Endothelial cell of umbilical vein (primary cell): ENCODE data around the gene SETD2. TPM values are rescaled to one million over a fixed set of nuclear protein-coding genes. Genes with fewer than 3 reads are reported as not detected.

Experiments
- BruUV-seq: library from RNA; stranded (reverse); fragments of 400-500 nt; replicated peaks from 2 replicates; lab custom pipeline; 2021; lab: Mats Ljungman, UMichigan
- CTCF ChIA-PET: fragments of 300-600, 350-600 bp; sonication (Branson Sonifier 250); formaldehyde crosslinking; loops from one replicate; lab custom pipeline; 2021; ENCODE audit warnings: antibody characterized with exemption, inconsistent platforms; lab: Charles Lee
- POLR2A ChIA-PET: fragments of 300-600, 350-600 bp; sonication (Branson Sonifier 250); formaldehyde crosslinking; loops from one replicate; lab custom pipeline; 2021; ENCODE audit warnings: antibody characterized with exemption, inconsistent platforms; lab: Charles Lee
- DNase-seq: peaks from one replicate; pipeline ENCODE4 v3.0.0-alpha.2; 2011; ENCODE audit warnings: low read depth, low spot score
- FAIRE-seq: peaks from 2 replicates; lab custom pipeline; 2011; peaks lifted over from hg19 to GRCh38; lab: Jason Lieb, UNC
- H2AFZ ChIP-seq: 2 replicates; pipeline ENCODE4 v1.6.0; 2012; ENCODE audit warnings: low read depth, low read length, control low read depth, inconsistent platforms
- H3K27ac ChIP-seq: 2 replicates; pipeline ENCODE4 v1.5.1; 2011; ENCODE audit warnings: low read depth, mild to moderate bottlenecking, control low read depth, low read length, moderate library complexity; ENCODE audit not compliant: insufficient read depth
- H3K27me3 ChIP-seq, 2 experiments: 2 replicates each; pipeline versions ENCODE4 v1.6.0 to v1.6.1; 2011; ENCODE audit warnings: low read length in 2 of 2, mixed read lengths in 1 of 2; ENCODE audit not compliant: control insufficient read depth in 2 of 2, insufficient read depth in 2 of 2
- H3K36me3 ChIP-seq, 2 experiments: 2 replicates in 1 of 2; 3 replicates in 1 of 2; pipeline ENCODE4 v1.5.1; 2011; ENCODE audit warnings: low read length in 2 of 2, mild to moderate bottlenecking in 1 of 2, moderate library complexity in 1 of 2; ENCODE audit not compliant: control insufficient read depth in 2 of 2, insufficient read depth in 2 of 2; ENCODE audit errors: extremely low read depth in 1 of 2
- H3K4me1 ChIP-seq: 3 replicates; pipeline ENCODE4 v1.5.1; 2011; ENCODE audit warnings: mild to moderate bottlenecking, low read length; ENCODE audit not compliant: control insufficient read depth, insufficient read depth; ENCODE audit errors: extremely low read depth
- H3K4me2 ChIP-seq: 2 replicates; pipeline ENCODE4 v1.6.1; 2011; ENCODE audit warnings: low read length, control low read depth, mixed read lengths; ENCODE audit not compliant: insufficient read depth
- H3K4me3 ChIP-seq, 3 experiments: fragments of 200-600 bp in 1 of 3; sonication (generic), shearing (Covaris generic) in 1 of 3; replicated peaks in 1 of 3; 2 replicates each; pipeline ENCODE4 v1.5.1; 2011 to 2016; ENCODE audit warnings: control low read depth in 3 of 3, low read length in 3 of 3, mild to moderate bottlenecking in 2 of 3, inconsistent platforms in 1 of 3, low read depth in 1 of 3, moderate library complexity in 1 of 3; ENCODE audit not compliant: insufficient read depth in 1 of 3
- H3K79me2 ChIP-seq: 2 replicates; pipeline ENCODE4 v1.6.0; 2012; ENCODE audit warnings: low read length, inconsistent platforms; ENCODE audit not compliant: control insufficient read depth, insufficient read depth
- H3K9ac ChIP-seq: replicated peaks from 2 replicates; pipeline ENCODE3; 2011; ENCODE audit warnings: low read length, control low read depth; ENCODE audit not compliant: insufficient read depth; ENCODE audit errors: extremely low read depth
- H3K9me1 ChIP-seq: replicated peaks from 3 replicates; pipeline ENCODE4 v1.6.0; 2011; ENCODE audit warnings: mild to moderate bottlenecking, low read length; ENCODE audit not compliant: control insufficient read depth, insufficient read depth; ENCODE audit errors: extremely low read depth
- H3K9me3 ChIP-seq: replicated peaks from 2 replicates; pipeline ENCODE4 v1.5.1; 2012; ENCODE audit warnings: low read length, inconsistent platforms; ENCODE audit not compliant: control insufficient read depth, insufficient read depth
- H4K20me1 ChIP-seq: replicated peaks from 2 replicates; pipeline ENCODE3; 2011; ENCODE audit warnings: mild to moderate bottlenecking, low read length; ENCODE audit not compliant: control insufficient read depth, insufficient read depth; ENCODE audit errors: extremely low read depth
- EZH2 ChIP-seq: IDR thresholded peaks from 2 replicates; pipeline ENCODE4 v1.6.1; 2012; ENCODE audit warnings: borderline replicate concordance, low read depth, mild to moderate bottlenecking, moderate library complexity, low read length, inconsistent platforms; ENCODE audit not compliant: severe bottlenecking
- FOS ChIP-seq: IDR thresholded peaks from 2 replicates; pipeline ENCODE4 v1.6.1; 2011; ENCODE audit warnings: mild to moderate bottlenecking, low read length, moderate library complexity, borderline replicate concordance; ENCODE audit not compliant: insufficient read depth
- GATA2 ChIP-seq: IDR thresholded peaks from 2 replicates; pipeline ENCODE4 v1.7.0; 2011; ENCODE audit warnings: low read depth, mild to moderate bottlenecking, moderate library complexity, mixed read lengths, low read length; ENCODE audit not compliant: insufficient read length, insufficient read depth
- JUN ChIP-seq: IDR thresholded peaks from 2 replicates; pipeline ENCODE4 v1.6.1; 2011; ENCODE audit warnings: borderline replicate concordance, low read depth; ENCODE audit not compliant: insufficient read length, insufficient read depth
- MYC ChIP-seq: IDR thresholded peaks from one replicate; pipeline ENCODE4 v1.6.1; 2011; ENCODE audit warnings: mild to moderate bottlenecking, low read depth, low read length
- POLR2A ChIP-seq: IDR thresholded peaks from 2 replicates; pipeline ENCODE4 v1.6.1; 2012; ENCODE audit warnings: low read depth, mild to moderate bottlenecking, control low read depth, low read length
- dilution Hi-C: fragments of 300-500 bp; cut with MboI; formaldehyde crosslinking; loops from one replicate; pipeline ENCODE4 v1.15.0; 2019; ENCODE audit warnings: low sequenced_read_pairs; ENCODE audit not compliant: extremely low pct_ligation_motif_present
- intact Hi-C: fragments of 100-400 bp; cut with micrococcal nuclease; formaldehyde crosslinking; loops from one replicate; pipeline ENCODE4 v1.10.0; 2022
- polyA plus RNA-seq, 4 experiments: library from polyadenylated mRNA; depleted of rRNA in 3 of 4; stranded (reverse) in 3 of 4; unstranded in 1 of 4; fragments of >200 nt; gene quantifications; 2 replicates each; pipeline versions ENCODE4 v1.2.1 to v1.2.3, GENCODE V29; 2011 to 2012; ENCODE audit warnings: missing spikeins in 1 of 4
- total RNA-seq: library from RNA; stranded (reverse); gene quantifications from 2 replicates; pipeline ENCODE4 v1.2.3, GENCODE V29; 2021
- TF ChIP-seq, protein P1 (sequence below), 2 donors: IDR thresholded peaks; 1 replicate in 1 of 2; 2 replicates in 1 of 2; pipeline ENCODE4 v1.5.1; 2011; ENCODE audit warnings: low read length in 2 of 2, mild to moderate bottlenecking in 2 of 2, moderate library complexity in 2 of 2, control low read depth in 1 of 2, inconsistent platforms in 1 of 2, low read depth in 1 of 2; ENCODE audit not compliant: insufficient read depth in 1 of 2; ENCODE audit errors: extremely low read depth in 1 of 2

Gene SETD2
- total and polyA plus RNA-seq, 2 donors (not counting 3 experiments of a cell fraction or from before 2014, with no cell fraction given), result 13.7 to 41.4 TPM

DNA sequence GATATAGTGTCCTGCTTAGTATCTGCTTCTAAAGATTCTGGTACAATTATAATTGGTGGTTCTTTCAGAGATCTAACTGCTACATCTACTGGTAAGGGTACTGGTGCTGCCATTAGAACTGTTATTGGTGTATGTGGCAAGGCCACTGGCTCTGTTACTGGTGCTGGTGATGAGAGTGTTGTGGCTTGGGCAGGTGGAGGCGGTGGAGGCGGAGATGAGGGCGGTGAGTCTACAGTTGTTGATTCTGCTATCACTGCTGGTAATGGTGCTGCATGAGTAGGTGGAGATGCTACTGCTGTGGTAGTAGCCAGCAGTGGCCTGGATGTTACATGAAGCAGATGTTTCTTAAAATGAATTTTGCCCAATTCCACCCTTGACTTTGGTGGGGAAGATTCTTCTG lies 40.1 kb downstream of the SETD2 start:
- Histone ChIP-seq H3K9me3 (no peaks in the 10 kb centered on the region), H3K9ac (no peak overlapping the region), H3K4me3 (no peak overlapping the region), H3K4me2 (no peak overlapping the region), H3K27me3 (no peaks in the 10 kb centered on the region), H2AFZ (no peak overlapping the region), H3K27ac (no peak overlapping the region), H3K36me3 (peaks cover 8 to 10% of the 10 kb centered on the region in 2 experiments), H3K9me1 (no peaks in the 10 kb centered on the region), H3K4me1 (no peaks in the 10 kb centered on the region), H4K20me1 (peaks cover 4% of the 10 kb centered on the region), H3K79me2 (peaks cover 18% of the 10 kb centered on the region)
- TF ChIP-seq, protein P1, sequence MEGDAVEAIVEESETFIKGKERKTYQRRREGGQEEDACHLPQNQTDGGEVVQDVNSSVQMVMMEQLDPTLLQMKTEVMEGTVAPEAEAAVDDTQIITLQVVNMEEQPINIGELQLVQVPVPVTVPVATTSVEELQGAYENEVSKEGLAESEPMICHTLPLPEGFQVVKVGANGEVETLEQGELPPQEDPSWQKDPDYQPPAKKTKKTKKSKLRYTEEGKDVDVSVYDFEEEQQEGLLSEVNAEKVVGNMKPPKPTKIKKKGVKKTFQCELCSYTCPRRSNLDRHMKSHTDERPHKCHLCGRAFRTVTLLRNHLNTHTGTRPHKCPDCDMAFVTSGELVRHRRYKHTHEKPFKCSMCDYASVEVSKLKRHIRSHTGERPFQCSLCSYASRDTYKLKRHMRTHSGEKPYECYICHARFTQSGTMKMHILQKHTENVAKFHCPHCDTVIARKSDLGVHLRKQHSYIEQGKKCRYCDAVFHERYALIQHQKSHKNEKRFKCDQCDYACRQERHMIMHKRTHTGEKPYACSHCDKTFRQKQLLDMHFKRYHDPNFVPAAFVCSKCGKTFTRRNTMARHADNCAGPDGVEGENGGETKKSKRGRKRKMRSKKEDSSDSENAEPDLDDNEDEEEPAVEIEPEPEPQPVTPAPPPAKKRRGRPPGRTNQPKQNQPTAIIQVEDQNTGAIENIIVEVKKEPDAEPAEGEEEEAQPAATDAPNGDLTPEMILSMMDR (IDR thresholded peaks at IDR 0.05; ENCODE audit: extremely low read depth in 1 of 2, insufficient read depth in 1 of 2, low read depth in 1 of 2, low read length in 2 of 2), result no peak
- BruUV-seq, result no TSS peak
- intact Hi-C loops (no loop called here), dilution Hi-C loops (no loop called here)
- DNase-seq (no peak), FAIRE-seq (no peak)
- POLR2A ChIA-PET, result no interaction called here
- CTCF ChIA-PET, result no interaction called here

DNA sequence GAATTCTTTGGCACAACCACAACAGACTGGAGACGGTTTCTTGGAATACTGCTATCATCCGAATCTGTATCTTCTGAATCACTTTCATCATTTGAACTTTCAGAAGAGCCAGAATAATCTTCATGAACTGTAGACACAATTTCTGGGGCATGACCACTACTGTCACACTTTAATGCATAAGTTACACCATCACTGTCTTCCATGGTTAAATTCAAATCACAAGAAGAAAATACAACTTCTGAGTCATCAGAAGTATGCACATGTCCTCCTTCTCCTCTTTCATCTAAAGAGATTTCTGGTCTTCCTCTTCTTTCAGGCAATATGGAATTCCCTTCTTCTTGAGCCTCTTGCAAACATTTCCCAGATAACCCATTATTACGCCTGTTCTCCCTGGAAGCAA lies 42.5 kb downstream of the SETD2 start:
- intact Hi-C loops, result no loop called here
- POLR2A ChIA-PET, result interaction anchor here (0.6 kb wide), 1 partner anchor 43 kb away, joined by 3 read pairs; the partner anchor contains the start of gene SETD2
- Histone ChIP-seq H3K4me3 (no peak overlapping the region), H2AFZ (no peak overlapping the region), H3K9ac (no peak overlapping the region), H3K9me3 (no peaks in the 10 kb centered on the region), H3K79me2 (peaks cover under 1% of the 10 kb centered on the region), H3K4me2 (no peak overlapping the region), H3K36me3 (peaks cover 8 to 10% of the 10 kb centered on the region in 2 experiments), H4K20me1 (peaks cover 4% of the 10 kb centered on the region), H3K27ac (no peak overlapping the region), H3K27me3 (no peaks in the 10 kb centered on the region), H3K4me1 (peaks cover 7% of the 10 kb centered on the region), H3K9me1 (no peaks in the 10 kb centered on the region)
- TF ChIP-seq EZH2 (no peak), MYC (no peak), JUN (no peak), GATA2 (no peak), FOS (no peak), POLR2A (no peak)
- TF ChIP-seq, protein P1 (IDR thresholded peaks at IDR 0.05; ENCODE audit: extremely low read depth in 1 of 2, insufficient read depth in 1 of 2, low read depth in 1 of 2, low read length in 2 of 2), result no peak
- BruUV-seq, result TSS peak; percentile 4
- CTCF ChIA-PET, result no interaction called here
- DNase-seq (no peak), FAIRE-seq (no peak)
- dilution Hi-C loops, result no loop called here
